Erythroblast (primary cell): ENCODE results near the gene RBMS1.

ENCODE experiments used
- GATA1 ChIP-seq: IDR thresholded peaks from 2 replicates; pipeline ENCODE4 v1.6.1; 2011; ENCODE audit warnings: low read depth, mild to moderate bottlenecking, control low read depth, low read length, moderate library complexity
- POLR2A ChIP-seq: IDR thresholded peaks from 2 replicates; pipeline ENCODE4 v1.6.1; 2011; ENCODE audit warnings: mild to moderate bottlenecking, low read length

DNA sequence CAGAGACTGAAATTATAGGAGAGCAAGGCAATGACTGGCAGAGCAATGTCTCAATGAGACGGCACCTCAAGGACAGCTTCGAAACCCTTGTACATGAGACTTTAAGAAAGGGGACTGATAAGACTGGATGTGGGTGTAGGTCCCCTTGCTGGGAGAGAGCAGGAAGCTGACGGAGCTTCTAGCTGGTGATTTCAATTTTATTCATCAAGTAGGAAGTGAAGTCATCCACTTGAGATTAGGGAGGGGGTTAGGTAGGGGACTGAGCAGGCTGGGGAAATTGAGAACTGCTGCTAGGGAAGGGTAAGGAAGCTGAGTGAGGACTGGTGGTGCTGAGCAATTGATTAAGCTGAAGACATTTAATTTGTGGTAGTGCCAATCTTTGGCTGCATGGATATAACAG, 194.1 kb downstream of the RBMS1 start:
- no peak for TF ChIP-seq POLR2A
- TF ChIP-seq GATA1, result no peak
